ENCODE results near the gene KLHL29.

- TF ChIP-seq CTCF (IDR thresholded peaks at IDR 0.05; ENCODE audit: low read depth, low read length, poor library complexity, severe bottlenecking), result no peak
- TF ChIP-seq EZH2phosphoT487 (IDR thresholded peaks at IDR 0.05; ENCODE audit: borderline replicate concordance, low read length), result no peak
These were observed 160.4 kb downstream of the KLHL29 start for GRCh38 chr2:23545396-23545795.
